Stomach (tissue), 4 donors: ENCODE measurements around the gene ATN1.

ENCODE experiments used
- CTCF ChIP-seq, 7 experiments: fragments of 450-650 bp in 4 of 7; fragments of 200-600 bp in 3 of 7; sonication (generic) in 3 of 7; IDR thresholded peaks; one replicate each; pipeline ENCODE4 v1.5.1; 2016 to 2019; ENCODE audit warnings: antibody characterized with exemption in 7 of 7, control low read depth in 2 of 7, mild to moderate bottlenecking in 1 of 7
- EP300 ChIP-seq: sonication (generic); formaldehyde crosslinking; IDR thresholded peaks from one replicate; pipeline ENCODE4 v1.6.1; 2017; ENCODE audit warnings: antibody characterized with exemption
- POLR2A ChIP-seq, 4 donors: fragments of 450-650 bp; IDR thresholded peaks; one replicate each; pipeline ENCODE4 v1.6.1; 2016; ENCODE audit warnings: antibody characterized with exemption in 4 of 4, control low read depth in 2 of 4, mild to moderate bottlenecking in 1 of 4, moderate library complexity in 1 of 4
- POLR2AphosphoS5 ChIP-seq, 3 donors: sonication (generic); formaldehyde crosslinking; IDR thresholded peaks; one replicate each; pipeline ENCODE4 v1.6.1; 2016; ENCODE audit warnings: antibody characterized with exemption in 3 of 3

- TF ChIP-seq CTCF (IDR thresholded peaks at IDR 0.05) (no peak), POLR2A (IDR thresholded peaks at IDR 0.05) (no peak), EP300 (no peak), POLR2AphosphoS5 (IDR thresholded peaks at IDR 0.05) (no peak)
Measured at GRCh38 chr12:6967651-6968100, 39.9 kb downstream of the ATN1 start.
